Naive B cell (primary cell): ENCODE data around the gene MYOC. TPM values are rescaled to one million over a fixed set of nuclear protein-coding genes. Genes with fewer than 3 reads are reported as not detected.

Experiments
- polyA plus RNA-seq, 6 donors: library from polyadenylated mRNA; unstranded; fragments of 300-500 nt; fragmentation: Illumina TruSeq; gene quantifications; one replicate each; pipeline ENCODE4 v1.2.3, GENCODE V29; 2021; ENCODE audit warnings: low read depth in 6 of 6

MYOC gene
- polyA plus RNA-seq, 6 donors from 2014 or later: not detected

Other genes with a start within 250 kb of the MYOC start
- gene PRRC2C, start 167.2 kb downstream of the MYOC start, polyA plus RNA-seq: 10 to 100 TPM; 15.3 to 97.0 (median 46.7) TPM
- gene MYOCOS, start 30.4 kb downstream of the MYOC start, polyA plus RNA-seq: not detected
- 10 to 100 TPM; 15.0 to 24.8 (median 19.4) TPM for gene VAMP4, start 89.4 kb upstream of the MYOC start, polyA plus RNA-seq
- gene METTL13, start 129.0 kb upstream of the MYOC start, polyA plus RNA-seq: 10 to 100 TPM; 21.7 to 33.3 (median 28.0) TPM
- gene DNM3, start 188.8 kb upstream of the MYOC start, polyA plus RNA-seq: 1 to 10 TPM in 2 of 6 donors, under 1 TPM in 4; 0.32 to 6.6 (median 0.57) TPM